NCI-H345 (cell line): ENCODE measurements around the gene TUBA3D.
"Not testable (repeated sequence)": the region's sequence is repeated elsewhere in the genome, so short reads cannot be mapped to it uniquely, and the experiment has no call there.

Experiments
- DNase-seq: peaks from one replicate; lab custom pipeline; 2025; lab: John Stamatoyannopoulos, UW

The TUBA3D gene

DNA sequence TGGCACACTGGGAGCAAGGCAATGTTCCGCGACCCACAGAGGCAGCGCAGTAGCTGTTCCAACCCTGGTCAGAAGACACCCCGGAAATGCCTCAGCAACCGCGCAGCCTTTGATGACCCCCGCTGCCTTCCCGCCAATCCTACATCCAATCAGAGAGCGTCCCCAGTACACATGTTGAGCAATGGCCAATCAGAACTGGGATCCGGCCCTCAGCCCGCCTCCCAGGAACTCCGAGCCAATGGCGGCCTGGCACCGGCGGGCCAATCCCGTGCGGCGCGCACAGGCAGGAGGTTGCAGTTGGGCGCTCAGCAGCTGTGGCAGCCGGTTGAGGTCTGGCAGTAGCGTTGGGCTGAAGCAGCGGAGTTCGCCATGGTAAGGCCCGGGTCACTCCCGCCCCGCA lies at the start of gene TUBA3D:
TSS of gene TUBA3D (plus strand) at position 289 of the 400 bp plus-strand sequence. CDS start at position 370, 81 bp downstream.
- no peak for DNase-seq

DNA sequence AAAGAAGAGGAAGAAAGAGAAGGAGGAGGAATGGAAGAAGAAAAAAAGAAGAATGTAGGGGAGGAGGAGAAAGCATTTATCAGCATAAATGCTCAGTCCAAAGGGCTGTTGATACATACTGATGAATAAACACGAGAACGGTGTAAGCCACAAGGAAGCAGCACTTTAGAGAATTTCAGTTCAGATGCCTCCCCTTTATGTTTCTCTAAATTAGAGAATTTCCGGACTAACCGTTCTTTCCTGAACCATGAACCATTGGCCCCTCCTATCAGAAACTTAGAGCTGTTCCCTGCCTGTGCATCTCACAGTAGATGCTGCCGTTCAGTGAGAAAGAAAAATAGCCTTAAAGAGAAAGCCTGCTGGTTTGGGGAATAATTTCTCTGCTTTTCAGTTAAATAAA lies 49.2 kb upstream of the TUBA3D start:
- DNase-seq = no peak

DNA sequence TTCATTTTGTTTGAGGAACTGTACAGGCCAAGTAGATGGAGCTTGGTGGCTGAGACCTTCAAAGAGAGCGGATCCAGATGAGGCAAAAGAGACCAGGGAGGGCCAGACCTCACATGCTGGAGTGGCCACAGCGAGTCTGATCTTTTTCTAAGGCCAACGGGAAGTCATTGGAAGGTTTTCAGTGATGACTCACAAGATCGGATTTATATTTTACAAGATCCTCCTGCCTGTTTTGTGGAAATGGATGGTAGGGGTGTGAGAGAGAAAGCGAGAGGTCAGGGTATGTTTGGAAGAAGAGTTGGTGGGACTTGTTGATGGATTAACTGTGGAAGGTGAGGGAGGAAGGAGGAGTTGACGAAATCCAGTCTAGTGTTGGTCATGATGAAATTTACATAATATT lies 44.6 kb upstream of the TUBA3D start:
- no peak for DNase-seq

DNA sequence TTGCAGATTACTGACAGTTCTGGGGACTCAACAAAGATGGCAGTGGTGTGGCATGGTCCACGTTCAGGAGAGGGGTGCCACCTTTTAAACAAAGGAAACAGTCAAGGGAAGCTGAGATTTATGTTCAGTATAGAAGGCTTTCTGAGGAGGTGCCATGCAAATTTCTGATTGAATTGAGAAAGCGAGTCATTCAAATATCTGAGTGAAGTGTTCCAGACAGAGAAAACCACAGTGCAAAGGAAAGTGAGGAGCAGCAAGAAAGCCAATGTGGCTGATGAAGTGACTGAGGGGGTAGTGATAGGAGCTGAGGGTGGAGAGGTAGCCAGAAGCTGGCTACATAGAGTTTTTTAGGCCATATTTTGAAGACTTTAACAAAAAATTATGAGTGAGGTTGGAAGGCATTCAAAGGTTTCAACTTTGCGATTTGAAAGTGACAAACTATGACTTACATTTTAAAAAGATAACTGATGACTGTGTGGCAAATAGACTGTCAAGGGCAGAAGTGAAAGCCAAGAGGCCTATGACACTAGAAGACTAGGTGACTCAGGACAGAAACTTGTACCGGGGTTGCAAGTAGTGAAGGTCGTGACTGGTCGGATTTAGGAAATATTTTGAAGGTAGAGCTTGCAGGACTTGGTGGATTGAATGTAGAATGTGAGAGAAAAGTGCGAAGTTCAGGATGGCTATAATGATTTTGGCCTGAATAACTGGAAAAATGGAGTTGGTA lies 35.0 kb upstream of the TUBA3D start:
- DNase-seq = not testable (repeated sequence)

DNA sequence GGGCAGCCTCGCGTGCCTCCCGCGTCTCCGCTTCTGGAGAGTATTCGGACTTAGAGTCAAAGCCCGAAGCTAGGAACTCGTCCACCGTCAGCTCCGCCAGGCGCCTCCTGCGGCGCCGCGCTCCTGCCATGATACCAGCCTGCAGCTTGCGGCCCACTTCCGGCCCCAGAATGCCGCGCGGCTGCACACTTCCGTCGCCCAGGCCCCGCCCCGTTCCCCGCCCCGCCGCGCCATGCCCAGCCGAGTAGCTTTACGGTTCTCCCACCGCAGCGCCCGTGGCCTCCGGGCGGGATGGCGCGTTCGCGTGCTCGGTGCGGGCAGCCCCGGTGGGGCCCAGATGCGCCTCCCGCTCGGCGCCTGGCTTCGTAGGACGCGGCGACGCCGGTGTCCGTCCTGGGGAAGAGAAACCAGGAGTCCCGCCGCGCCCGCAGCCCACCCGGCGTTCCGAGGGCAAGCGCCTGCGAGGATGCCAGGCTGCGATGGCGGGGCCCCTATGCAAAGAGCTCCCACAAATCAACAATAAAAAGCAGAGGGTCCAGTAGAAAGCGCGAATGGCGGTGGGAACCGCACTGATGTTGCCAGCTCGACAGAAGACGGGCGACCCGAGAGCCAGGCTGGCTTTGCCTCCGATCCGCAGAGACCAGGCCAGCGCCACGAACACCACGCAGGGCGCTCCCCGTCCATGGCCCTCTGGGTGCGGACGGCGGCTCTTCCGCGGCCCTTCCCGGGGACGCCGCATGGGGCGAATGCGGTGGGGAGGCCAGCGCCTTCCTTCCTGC lies 31.0 kb upstream of the TUBA3D start:
- not testable (repeated sequence) for DNase-seq

DNA sequence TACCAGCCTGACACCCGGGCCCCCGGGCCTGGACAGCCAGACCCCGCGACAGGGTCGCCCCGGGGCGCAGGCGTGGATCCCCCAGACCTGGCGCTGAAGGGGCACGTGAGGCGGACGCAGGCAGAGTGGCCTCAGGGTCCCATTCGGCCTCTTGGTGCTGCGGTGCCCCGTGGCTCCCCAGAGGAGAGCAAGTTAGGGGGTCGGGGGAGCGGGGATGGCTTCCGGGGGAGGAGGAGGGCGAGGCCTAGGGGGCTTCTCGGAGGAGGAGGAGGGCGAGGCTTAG lies 30.5 kb upstream of the TUBA3D start:
- not testable (repeated sequence) for DNase-seq

DNA sequence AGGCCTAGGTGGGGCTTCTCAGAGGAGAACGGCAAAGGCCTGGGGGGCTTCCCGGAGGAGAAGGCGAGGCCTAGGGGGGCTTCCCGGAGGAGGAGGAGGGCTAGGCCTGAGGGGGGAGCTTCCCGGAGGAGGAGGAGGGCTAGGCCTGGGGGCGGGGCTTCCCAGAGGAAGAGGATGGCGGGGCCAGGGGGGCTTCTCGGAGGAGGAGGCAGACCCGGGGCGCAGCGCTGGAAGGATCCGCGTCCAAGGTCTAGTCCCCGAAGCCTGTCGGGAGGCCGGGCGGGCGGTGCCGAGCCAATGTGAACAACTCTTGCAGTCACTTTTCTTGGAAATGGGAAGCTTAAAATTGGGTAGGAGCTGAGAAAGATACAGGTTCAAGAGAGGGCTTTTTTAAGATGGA lies 30.0 kb upstream of the TUBA3D start:
- no peak for DNase-seq

DNA sequence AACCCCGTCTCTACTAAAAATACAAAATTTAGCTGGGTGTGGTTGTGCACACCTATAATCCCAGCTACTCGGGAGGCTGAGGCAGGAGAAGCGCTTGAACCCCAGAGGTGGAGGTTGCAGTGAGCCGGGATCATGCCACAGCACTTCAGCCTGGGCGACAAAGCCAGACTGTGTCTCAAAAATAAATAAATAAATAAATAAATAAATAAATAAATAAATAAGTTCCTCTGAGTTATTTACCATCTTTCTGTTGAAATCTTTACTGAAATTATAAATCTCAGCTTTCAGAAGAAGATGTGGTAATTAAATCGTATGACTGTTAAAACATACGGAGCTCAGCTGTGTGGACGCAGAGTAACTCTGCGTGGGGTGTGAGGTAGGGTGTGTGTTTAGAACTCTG lies 27.9 kb upstream of the TUBA3D start:
- DNase-seq = not testable (repeated sequence)

DNA sequence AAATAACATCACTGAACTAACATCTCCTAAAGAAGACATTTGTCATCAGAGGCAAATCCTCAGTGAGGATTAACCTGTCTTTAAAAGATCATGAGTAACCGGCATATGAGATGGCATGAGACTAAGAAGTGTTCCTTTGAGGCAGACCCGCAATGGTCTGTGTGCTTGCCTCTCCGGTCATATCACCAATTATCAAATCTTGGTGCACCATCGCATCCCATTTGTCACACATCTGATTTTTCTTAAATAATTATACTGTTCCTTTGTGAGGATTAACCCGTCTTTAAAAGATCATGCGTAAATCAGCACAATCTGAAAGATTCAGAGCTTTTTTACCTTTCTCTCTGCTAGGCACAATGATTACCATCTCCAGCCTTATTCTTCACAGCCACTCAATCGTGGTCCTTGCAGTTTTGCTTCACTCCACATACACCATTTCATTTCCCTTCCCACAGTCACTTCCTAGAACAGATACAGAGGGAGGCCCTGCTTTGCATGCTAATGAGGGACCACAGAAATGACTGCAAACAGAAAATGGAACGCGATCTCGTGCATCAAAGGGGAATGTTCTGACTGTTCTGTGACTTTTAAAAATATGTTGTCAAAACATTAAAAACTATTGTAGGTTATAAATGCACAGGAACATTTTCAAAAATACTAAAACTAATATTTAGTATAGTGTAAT lies 24.5 kb upstream of the TUBA3D start:
- not testable (repeated sequence) for DNase-seq

DNA sequence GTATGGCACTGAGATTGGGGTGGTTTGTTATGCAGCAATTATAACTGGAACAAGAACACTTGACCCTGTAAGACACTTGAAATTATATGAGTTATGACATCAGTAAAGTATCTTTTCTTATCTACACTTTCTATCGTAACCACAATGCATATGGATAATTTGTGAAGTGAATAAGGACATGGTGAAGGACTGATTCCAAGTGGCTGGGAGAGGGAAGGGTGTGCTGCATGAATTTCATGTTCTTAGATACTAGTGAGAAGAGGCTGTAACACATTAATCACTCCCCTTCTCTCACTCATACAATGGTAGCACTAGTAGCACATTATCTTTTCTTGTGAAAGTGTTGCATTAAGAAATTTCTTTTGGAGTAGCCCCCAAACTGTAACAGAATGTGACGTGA lies 21.0 kb upstream of the TUBA3D start:
- DNase-seq = not testable (repeated sequence)

DNA sequence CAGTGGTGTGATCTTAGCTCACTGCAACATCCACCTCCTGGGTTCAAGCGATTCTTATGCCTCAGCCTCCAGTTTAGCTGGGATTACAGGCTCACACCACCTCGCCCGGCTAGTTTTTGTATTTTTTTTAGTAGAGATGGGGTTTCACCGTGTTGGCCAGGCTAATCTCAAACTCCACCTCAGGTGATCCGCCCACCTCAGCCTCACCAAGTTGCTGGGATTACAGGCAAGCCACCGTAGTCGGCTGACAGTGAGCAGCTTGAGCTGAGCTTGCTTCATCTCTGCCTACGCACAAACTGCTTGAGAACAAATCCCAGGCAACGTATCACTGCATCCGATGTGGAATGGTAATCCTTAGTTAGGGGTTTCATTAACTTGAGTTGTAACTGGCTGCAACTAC lies 8.2 kb upstream of the TUBA3D start:
- DNase-seq = not testable (repeated sequence)

DNA sequence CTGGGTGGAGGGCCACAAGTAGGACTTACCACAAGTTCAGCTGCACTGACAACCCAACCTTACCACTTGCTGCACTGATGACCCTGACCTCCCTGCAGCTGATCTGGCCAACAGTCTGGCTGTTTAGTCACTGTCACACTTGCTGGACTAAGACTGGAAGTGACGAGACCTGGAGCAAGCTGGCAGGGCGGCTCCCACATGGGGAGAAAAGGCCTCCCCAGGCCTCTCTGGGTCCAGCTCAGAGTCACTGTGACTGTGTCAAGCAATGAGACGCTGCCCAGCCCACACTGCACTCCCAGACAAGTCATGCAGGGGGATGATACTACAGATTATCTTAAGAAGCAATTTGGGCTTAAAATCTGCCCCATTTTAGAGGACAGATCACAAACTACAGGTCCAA lies 5.0 kb upstream of the TUBA3D start:
- DNase-seq = not testable (repeated sequence)

DNA sequence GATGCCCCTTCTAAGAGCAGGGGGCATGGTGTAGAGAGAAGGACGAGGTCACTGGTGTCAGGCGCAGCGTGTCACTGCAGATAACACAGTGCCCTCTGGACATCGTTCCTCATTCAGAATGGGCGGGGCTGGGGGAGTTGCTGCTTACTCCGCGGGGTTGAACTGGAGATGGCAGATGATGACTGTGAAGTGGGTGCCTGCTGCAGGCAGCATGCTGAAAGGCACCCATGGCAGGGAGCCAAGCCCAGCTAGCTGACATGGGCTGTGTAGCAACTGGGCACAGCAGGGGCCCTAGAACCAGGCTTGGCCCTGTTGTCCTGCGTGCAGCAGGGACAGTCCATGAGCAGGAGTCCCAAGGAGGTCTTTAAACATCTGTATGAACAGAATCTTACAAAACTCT lies 4.3 kb upstream of the TUBA3D start:
- peak; percentile 33 for DNase-seq

DNA sequence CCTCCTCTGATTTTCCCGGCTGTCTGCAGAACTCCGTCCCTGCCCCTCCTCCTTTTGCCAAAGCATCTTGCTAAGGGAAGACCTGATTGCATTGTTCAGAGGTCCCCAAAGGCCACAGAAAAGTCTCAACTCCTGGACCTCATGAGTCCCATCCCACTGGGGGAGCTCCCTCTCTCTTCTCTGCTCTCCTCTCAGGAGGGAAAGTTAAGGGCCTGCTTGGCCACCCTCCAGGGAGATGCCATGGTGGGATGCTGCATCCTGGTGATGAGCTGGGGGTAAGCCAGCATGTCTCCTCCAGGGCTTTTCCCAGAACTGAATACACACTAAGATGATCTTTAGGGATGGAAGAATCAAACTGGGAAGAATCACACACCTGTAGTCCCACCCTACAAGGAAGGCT lies 2.7 kb upstream of the TUBA3D start:
- not testable (repeated sequence) for DNase-seq

DNA sequence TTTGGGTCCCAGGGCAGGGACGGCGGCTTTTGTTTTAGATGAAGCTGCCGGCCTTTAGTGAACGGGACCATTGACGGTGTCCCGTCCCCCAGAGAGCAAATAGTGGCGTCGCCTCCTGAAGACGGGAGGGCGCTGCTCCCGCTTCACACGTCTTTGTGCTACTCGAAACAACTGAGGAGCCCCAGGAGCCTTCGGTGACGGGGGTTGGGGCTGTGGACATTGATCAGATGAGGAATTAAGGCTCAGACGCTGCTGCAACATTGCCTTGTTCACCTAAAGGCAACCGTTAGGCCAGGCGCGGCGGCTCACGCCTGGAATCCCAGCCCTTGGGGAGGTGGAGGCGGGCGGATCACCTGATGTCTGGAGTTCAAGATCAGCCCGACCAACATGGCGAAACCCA lies 444 bp downstream of the TUBA3D start:
- not testable (repeated sequence) for DNase-seq

DNA sequence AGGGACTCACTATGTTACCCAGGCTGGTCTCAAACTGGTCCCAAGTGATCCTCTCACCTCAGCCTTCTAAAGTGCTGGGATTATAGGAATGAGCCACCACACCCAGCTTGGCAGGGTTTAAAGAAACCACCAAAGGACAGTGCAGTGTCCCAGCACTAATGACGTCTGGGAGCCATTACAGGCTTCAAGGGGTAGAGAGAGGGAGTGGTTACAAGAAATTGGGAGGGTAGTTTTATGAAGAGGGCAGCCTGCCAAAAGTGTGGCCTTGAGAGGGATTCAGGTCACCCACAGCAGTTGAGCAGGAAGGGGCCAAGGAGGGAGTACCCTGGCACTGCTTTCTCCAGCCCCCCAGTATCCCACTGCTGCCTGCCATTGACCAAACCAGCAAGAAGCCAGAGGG lies 1.3 kb downstream of the TUBA3D start:
- DNase-seq = not testable (repeated sequence)

DNA sequence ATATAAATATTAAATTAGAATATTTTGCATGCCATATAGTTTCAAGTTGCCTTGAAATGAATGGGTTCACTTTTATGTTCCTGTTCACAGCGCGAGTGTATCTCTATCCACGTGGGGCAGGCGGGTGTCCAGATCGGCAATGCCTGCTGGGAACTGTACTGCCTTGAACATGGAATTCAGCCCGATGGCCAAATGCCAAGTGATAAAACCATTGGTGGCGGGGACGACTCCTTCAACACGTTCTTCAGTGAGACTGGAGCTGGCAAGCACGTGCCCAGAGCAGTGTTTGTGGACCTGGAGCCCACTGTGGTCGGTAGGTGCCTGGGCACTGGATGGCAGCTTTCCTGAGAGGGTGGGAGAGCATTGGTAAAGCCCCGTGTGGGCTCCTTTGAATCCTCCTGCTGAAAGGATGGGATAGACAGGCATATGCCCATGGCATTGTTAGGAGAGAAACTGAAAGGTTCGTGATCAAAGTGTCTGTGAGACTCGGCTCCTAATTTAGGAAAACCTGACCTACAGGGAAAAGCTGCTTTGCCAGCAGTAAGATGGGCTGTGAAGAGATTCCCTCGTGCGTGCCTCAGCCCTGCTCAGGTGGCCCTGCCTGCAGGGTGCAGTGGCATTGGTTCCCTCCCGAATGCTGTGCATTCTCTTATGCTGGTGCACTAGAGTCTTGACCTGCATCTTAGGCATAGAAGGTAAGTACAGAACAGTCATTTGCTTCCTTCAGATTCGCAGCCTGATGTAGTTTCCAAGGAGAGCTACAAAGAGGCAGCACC lies 2.3 kb downstream of the TUBA3D start:
- DNase-seq = not testable (repeated sequence)

DNA sequence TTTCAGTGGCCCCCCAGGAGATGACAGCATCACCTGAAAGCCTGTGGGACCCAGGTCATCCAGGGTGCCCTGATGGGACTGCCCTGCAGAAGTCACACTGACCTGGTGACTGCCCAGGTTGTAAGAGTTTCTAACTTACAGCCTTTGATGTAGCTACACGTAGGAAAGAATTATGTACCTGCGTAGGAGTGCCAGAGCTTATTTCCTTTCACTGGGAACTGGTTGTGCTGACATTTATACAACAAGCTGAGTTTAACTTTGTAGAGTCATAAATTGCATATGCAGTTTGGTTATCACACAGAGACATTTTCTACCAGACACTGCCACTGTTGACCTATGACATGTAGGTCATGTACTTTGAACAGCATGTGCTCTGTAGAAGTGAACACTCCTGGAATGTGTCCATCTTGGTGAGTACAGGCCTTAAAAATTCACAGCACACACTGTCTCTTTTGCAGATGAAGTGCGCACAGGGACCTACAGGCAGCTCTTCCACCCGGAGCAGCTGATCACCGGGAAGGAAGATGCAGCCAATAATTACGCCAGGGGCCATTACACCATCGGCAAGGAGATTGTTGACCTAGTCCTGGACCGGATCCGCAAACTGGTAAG lies 3.0 kb downstream of the TUBA3D start:
- DNase-seq = not testable (repeated sequence)

DNA sequence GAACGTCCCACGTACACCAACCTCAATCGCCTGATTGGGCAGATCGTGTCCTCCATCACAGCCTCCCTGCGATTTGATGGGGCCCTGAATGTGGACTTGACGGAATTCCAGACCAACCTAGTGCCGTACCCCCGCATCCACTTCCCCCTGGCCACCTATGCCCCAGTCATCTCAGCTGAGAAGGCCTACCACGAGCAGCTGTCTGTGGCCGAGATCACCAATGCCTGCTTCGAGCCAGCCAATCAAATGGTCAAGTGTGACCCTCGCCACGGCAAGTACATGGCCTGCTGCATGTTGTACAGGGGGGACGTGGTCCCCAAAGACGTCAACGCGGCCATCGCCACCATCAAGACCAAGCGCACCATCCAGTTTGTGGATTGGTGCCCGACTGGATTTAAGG lies 4.4 kb downstream of the TUBA3D start:
- not testable (repeated sequence) for DNase-seq

DNA sequence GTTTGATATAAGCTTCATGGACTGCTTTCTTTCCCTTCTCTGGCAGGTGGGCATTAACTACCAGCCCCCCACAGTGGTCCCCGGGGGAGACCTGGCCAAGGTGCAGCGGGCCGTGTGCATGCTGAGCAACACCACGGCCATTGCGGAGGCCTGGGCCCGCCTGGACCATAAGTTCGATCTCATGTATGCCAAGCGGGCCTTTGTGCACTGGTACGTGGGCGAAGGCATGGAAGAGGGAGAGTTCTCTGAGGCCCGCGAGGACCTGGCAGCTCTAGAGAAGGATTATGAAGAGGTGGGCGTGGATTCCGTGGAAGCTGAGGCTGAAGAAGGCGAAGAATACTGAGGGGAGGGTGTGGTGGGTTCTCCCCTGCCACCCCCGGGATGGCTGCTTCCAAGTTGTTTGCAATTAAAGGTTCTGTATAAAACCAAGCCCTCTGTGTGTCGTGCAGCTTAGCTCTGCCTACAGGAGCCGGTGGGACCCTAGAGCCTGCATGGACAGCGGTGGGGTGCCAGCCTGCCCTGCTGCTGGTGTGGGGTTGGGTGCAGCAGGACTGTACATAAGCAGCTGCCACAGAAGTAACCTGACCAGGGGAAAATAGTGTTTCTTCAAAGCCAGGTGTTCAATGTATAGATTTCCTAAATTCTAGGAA lies 6.7 kb downstream of the TUBA3D start:
- DNase-seq = not testable (repeated sequence)
